Uterus (tissue), 2 donors: ENCODE measurements around the gene GZMM.

Experiments
- CTCF ChIP-seq, 4 experiments: fragments of 200-600 bp in 2 of 4; fragments of 450-650 bp in 2 of 4; sonication (generic) in 2 of 4; IDR thresholded peaks; one replicate each; pipeline ENCODE4 v1.5.1; 2016 to 2019; ENCODE audit warnings: antibody characterized with exemption in 4 of 4, mild to moderate bottlenecking in 2 of 4, moderate library complexity in 1 of 4
- POLR2A ChIP-seq, 2 donors: fragments of 450-650 bp; IDR thresholded peaks; one replicate each; pipeline ENCODE4 v1.6.1; 2016; ENCODE audit warnings: antibody characterized with exemption in 2 of 2, mild to moderate bottlenecking in 1 of 2, moderate library complexity in 1 of 2

- TF ChIP-seq POLR2A (IDR thresholded peaks at IDR 0.05) = no peak
- no peak for TF ChIP-seq CTCF (IDR thresholded peaks at IDR 0.05)
These were observed at the start of gene GZMM for GRCh38 chr19:543910-544608.
